GM12873 (cell line): Measurements from ENCODE around the gene MTHFD1L.

ENCODE experiments used
- TF ChIP-seq, protein P1 (sequence below): IDR thresholded peaks from 2 replicates; pipeline ENCODE4 v1.5.1; 2012; ENCODE audit warnings: low read depth, mild to moderate bottlenecking, moderate library complexity, low read length, control low read depth; ENCODE audit not compliant: insufficient read depth; ENCODE audit errors: missing control alignments

Gene MTHFD1L

DNA sequence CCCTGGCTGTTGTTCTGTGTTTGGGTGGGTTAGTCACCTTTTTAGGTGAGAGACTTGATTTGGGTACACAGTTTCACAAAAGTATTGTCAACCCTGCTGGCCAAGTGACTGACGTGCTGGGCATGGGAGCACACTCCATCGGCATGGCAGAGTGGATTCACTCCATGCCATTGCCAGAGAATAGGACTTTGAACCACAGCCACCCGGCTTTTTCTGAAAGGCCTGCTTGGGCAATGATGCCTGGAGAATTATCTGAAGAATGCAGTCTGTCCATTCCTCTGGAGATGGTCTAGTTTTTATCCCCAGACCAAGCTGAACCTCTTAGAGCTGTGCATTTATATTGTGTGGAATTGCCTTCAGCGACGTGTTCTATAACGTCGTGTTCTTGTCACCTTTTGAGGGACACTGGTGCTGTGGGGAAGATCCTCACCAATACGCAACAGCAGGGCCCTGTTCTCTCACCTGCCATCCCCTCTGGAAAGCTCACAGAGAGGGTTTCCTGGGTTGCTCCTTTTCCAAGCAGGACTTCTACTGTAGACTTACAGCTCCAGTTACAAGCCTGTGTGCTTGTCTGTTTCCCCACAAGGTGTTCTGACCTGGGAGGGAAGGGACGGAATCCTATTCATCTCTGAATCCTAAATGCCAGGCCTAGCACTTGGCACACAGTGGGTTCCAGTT lies 190.9 kb downstream of the MTHFD1L start:
- TF ChIP-seq, protein P1, sequence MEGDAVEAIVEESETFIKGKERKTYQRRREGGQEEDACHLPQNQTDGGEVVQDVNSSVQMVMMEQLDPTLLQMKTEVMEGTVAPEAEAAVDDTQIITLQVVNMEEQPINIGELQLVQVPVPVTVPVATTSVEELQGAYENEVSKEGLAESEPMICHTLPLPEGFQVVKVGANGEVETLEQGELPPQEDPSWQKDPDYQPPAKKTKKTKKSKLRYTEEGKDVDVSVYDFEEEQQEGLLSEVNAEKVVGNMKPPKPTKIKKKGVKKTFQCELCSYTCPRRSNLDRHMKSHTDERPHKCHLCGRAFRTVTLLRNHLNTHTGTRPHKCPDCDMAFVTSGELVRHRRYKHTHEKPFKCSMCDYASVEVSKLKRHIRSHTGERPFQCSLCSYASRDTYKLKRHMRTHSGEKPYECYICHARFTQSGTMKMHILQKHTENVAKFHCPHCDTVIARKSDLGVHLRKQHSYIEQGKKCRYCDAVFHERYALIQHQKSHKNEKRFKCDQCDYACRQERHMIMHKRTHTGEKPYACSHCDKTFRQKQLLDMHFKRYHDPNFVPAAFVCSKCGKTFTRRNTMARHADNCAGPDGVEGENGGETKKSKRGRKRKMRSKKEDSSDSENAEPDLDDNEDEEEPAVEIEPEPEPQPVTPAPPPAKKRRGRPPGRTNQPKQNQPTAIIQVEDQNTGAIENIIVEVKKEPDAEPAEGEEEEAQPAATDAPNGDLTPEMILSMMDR = no peak

DNA sequence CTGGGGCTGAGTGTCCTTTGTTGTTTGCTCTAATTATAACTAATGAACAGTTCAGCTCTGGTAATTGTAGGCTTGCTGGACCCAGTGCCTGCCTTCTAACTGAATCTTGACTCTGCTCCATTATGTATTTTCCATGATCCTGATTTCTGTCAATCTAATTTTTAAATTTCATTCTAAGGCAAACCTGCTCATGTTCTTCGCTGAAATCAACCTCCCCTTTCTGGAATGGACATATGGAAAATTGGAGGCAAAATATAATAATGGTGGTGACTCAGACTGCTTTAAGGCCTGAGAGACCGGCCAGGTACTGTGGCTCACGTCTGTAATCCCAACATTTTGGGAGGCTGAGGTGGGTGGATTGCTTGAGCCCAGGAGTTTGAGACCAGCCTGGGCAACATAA lies 191.6 kb downstream of the MTHFD1L start:
- TF ChIP-seq, protein P1 = no peak

DNA sequence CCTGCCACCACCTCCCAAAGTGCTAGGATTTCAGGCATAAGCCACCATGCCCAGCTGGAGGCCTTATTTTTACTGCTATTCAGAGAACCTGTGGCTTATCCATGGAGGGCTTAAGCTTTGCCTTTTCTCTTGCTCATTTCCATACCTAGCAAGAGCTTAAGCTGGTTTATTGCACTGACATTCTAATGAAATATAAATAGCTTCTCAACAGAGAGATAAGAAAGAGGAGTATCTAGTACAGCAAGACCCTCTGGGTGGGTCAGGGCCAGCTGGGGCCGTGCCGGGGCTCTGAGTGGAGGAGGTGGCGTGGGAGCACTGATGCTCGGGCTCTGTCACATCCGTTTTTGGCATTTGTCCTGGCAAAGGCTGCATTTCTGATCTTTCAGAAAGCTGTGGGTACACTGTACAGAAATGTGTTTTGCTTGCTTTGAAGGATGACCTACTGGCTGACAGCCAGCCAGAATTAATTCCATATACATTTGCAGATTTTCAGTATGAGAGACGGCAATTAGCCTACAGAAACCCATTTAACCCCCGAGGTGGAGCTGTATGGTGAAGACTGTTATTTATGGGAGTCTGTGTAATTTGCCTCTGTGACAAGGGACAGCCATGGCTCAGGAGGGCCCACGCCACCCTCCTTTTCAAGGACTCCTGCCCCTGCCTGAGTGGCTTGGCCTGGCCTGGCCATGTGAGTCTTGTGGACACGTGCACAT lies 192.7 kb downstream of the MTHFD1L start:
- TF ChIP-seq, protein P1 = no peak

DNA sequence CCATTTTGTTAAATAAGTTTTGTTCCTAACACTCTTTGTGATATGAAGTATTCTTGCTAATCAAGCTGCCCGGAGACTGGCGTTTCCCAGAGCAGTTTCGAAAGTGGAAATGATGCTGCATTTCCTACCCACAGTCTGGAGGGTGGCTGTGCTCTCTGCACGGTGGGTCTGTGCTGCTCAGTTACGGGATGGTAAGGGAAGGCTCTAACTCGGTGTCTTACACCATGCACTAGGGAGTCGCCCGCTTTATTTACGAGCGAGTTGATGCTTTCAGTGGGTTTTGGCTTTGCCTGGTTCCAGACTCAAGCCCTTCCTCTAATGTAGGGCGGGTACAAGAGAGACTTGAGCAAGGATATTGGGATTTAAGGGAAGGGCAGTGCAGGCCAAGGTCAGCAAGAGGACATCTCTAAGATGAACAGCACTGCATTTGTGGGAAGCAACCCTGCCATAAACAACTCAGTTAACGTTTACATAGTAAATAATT lies 194.2 kb downstream of the MTHFD1L start:
- TF ChIP-seq, protein P1 = no peak

DNA sequence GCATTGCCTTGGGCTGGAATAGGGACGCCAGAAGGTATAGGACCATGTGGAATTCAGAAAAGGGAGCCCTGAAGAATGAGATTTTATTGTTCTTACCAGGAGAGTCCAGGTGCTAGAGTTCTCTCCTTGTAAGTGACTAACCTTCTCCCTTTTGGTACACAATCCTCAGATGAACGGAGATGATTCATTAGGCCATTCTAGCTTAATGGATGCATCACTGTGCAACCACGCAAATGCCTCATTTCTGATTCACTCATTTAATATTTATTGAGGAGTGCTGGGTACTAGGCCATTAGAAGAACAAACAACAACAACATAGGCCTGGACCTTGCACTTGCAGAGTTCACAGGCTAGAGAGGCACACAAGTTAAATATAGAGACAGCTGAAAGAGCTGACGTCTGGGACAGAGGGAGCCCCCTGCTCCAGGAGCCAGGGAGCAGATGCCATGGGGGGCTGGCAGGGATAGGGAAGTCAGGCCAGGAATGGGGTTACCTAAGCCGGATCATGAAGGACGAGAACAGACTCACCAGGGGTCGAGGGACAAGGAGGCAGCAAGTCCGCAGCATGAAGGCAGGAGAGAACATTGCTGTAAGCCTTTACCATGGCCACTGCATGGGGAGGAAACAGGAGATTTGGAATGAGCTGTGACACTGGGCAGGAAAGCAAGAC lies 194.7 kb downstream of the MTHFD1L start:
- TF ChIP-seq, protein P1 = no peak

DNA sequence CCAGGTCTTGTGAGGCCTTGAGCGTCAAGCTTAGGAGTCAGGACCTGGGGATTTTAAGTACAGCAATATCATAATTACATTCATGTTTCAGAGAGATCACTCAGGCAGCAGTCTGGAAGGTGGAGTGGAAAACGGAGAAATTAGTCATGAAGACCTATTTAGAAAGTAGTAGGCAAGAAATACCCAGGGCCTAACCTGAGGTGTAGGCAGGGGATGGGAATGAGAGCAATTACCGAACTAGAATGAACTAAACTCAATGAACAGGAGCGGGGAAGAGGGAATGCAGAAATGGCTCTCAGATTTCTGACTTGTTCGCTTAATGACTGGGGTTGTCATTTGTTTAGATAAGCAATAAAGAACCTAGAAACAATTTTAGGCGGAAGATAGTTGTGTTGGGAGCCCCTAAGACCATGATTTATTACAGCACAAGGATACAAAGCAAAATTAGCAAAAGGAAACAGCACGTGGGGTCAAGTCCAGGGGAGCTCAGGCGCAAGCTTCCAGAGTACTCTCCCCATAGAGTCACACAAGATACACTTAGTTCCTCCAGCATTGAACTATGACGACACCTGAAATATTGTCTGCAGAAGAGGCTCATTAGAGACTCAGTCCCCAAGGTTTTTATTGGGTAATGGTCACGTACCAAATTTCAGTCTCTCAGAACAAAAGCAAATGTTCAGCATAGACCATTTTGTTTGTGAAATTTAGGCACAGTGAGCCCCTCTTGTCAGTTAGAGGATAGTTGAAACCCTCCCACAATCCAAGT lies 195.4 kb downstream of the MTHFD1L start:
- TF ChIP-seq, protein P1 = no peak

DNA sequence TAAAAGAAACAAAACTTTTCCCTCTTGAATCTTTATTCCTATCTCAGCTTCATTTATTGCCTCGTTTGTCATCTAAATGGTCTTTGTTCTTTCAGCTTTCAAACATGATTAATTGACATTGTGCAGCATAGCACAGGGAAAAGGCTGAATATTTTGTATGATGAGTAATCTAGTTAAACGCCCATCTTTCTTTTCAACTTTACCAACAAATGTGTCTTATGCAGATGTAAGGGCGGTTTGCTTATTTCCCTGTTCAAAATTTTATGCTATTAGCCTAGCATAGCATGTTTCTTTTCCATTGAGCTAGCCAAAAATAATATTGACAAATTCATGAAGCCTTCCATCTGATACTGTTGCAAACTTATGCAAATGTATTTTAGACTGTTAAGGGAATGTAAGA lies 197.8 kb downstream of the MTHFD1L start:
- TF ChIP-seq, protein P1 = no peak
